IMR-90 (cell line): ENCODE data around the gene SPON1. TPM values are rescaled to one million over a fixed set of nuclear protein-coding genes. Genes with fewer than 3 reads are reported as not detected.

ENCODE experiments used
- ATAC-seq: fragments of 200-7000 bp; cut with Tn5 transposase; 2 replicates; pipeline ENCODE4 v1.9.1; 2020; ENCODE audit warnings: low read depth, mild to moderate bottlenecking, moderate library complexity
- BruUV-seq: library from RNA; stranded (reverse); fragments of 400-500 nt; replicated peaks from 2 replicates; lab custom pipeline; 2021; lab: Mats Ljungman, UMichigan
- CTCF ChIA-PET: fragments of 300-600 bp; formaldehyde crosslinking; extraction: SDS; loops from one replicate; lab custom pipeline; 2021; ENCODE audit warnings: antibody characterized with exemption; lab: Yijun Ruan, JAX
- POLR2A ChIA-PET: fragments of 300-600 bp; sonication (Branson Sonifier 250); formaldehyde crosslinking; loops from one replicate; lab custom pipeline; 2022; ENCODE audit warnings: antibody characterized with exemption; ENCODE audit not compliant: unreplicated experiment; lab: Charles Lee
- DNase-seq: peaks from one replicate; pipeline ENCODE4 v3.0.0; 2013
- H2AFZ ChIP-seq: replicated peaks from 2 replicates; pipeline ENCODE3; 2013; ENCODE audit warnings: low read length, mild to moderate bottlenecking; ENCODE audit not compliant: poor library complexity
- H2AK5ac ChIP-seq: 2 replicates; pipeline ENCODE4 v1.6.1; 2013; ENCODE audit warnings: low read depth, low read length, inconsistent platforms
- H2AK9ac ChIP-seq: replicated peaks from 2 replicates; pipeline ENCODE3; 2013; ENCODE audit warnings: mild to moderate bottlenecking, low read depth, low read length, moderate library complexity; ENCODE audit not compliant: poor library complexity
- H2BK120ac ChIP-seq: 2 replicates; pipeline ENCODE4 v1.6.1; 2013; ENCODE audit warnings: low read depth, low read length, inconsistent platforms
- H2BK15ac ChIP-seq: 3 replicates; pipeline ENCODE4 v1.6.1; 2013; ENCODE audit warnings: low read depth, low read length, inconsistent platforms
- H2BK20ac ChIP-seq: 2 replicates; pipeline ENCODE4 v1.6.1; 2013; ENCODE audit warnings: low read depth, mild to moderate bottlenecking, inconsistent platforms, low read length, moderate library complexity
- H2BK5ac ChIP-seq: 2 replicates; pipeline ENCODE4 v1.6.1; 2013; ENCODE audit warnings: mild to moderate bottlenecking, low read depth, low read length, inconsistent platforms; ENCODE audit not compliant: poor library complexity, severe bottlenecking
- H3K14ac ChIP-seq: replicated peaks from 2 replicates; pipeline ENCODE4 v1.6.1; 2013; ENCODE audit warnings: low read depth, low read length, inconsistent platforms
- H3K18ac ChIP-seq: 2 replicates; pipeline ENCODE4 v1.6.1; 2013; ENCODE audit warnings: low read depth, low read length, control low read depth
- H3K23ac ChIP-seq: 2 replicates; pipeline ENCODE4 v1.6.1; 2013; ENCODE audit warnings: low read depth, low read length, inconsistent platforms
- H3K27ac ChIP-seq: 2 replicates; pipeline ENCODE4 v1.5.1; 2013; ENCODE audit warnings: mild to moderate bottlenecking, control low read depth, low read length; ENCODE audit not compliant: insufficient read depth
- H3K27me3 ChIP-seq: 2 replicates; pipeline ENCODE4 v1.6.1; 2013; ENCODE audit warnings: low read length; ENCODE audit not compliant: control insufficient read depth, insufficient read depth
- H3K36me3 ChIP-seq: 2 replicates; pipeline ENCODE4 v1.6.1; 2013; ENCODE audit warnings: low read length, mixed read lengths; ENCODE audit not compliant: control insufficient read depth, insufficient read depth
- H3K4ac ChIP-seq: 2 replicates; pipeline ENCODE4 v1.6.1; 2013; ENCODE audit warnings: low read depth, low read length, inconsistent platforms
- H3K4me1 ChIP-seq: 2 replicates; pipeline ENCODE4 v1.6.1; 2013; ENCODE audit warnings: low read length, mixed read lengths; ENCODE audit not compliant: control insufficient read depth, insufficient read depth
- H3K4me2 ChIP-seq: 2 replicates; pipeline ENCODE4 v1.6.1; 2013; ENCODE audit warnings: low read depth, mild to moderate bottlenecking, control low read depth, low read length, moderate library complexity
- H3K4me3 ChIP-seq: 2 replicates; pipeline ENCODE4 v1.5.1; 2013; ENCODE audit warnings: low read depth, mild to moderate bottlenecking, control low read depth, low read length, moderate library complexity; ENCODE audit not compliant: insufficient read depth
- H3K56ac ChIP-seq: 2 replicates; pipeline ENCODE4 v1.6.1; 2013; ENCODE audit warnings: low read length, inconsistent platforms; ENCODE audit not compliant: insufficient read depth; ENCODE audit errors: extremely low read depth
- H3K79me1 ChIP-seq, 2 experiments: 2 replicates each; pipeline ENCODE4 v1.6.1; 2013; ENCODE audit warnings: low read length in 2 of 2, inconsistent platforms in 1 of 2, low read depth in 1 of 2
- H3K9ac ChIP-seq: 2 replicates; pipeline ENCODE4 v1.6.1; 2013; ENCODE audit warnings: low read depth, low read length, control low read depth
- H3K9me1 ChIP-seq: 2 replicates; pipeline ENCODE4 v1.6.1; 2013; ENCODE audit warnings: low read length, inconsistent platforms; ENCODE audit not compliant: insufficient read depth
- H3K9me3 ChIP-seq: 2 replicates; pipeline ENCODE4 v1.6.1; 2013; ENCODE audit warnings: low read length; ENCODE audit not compliant: control insufficient read depth, insufficient read depth
- H4K20me1 ChIP-seq: 2 replicates; pipeline ENCODE4 v1.6.1; 2013; ENCODE audit warnings: low read length, inconsistent platforms; ENCODE audit not compliant: insufficient read depth
- H4K5ac ChIP-seq: 2 replicates; pipeline ENCODE4 v1.6.1; 2013; ENCODE audit warnings: mild to moderate bottlenecking, low read depth, low read length, control low read depth
- H4K8ac ChIP-seq, 2 experiments: 2 replicates each; pipeline ENCODE4 v1.6.1; 2013; ENCODE audit warnings: low read depth in 2 of 2, low read length in 2 of 2, control low read depth in 1 of 2, inconsistent platforms in 1 of 2
- H4K91ac ChIP-seq: 2 replicates; pipeline ENCODE4 v1.6.1; 2013; ENCODE audit warnings: low read depth, low read length, inconsistent platforms; ENCODE audit not compliant: insufficient read depth
- BHLHE40 ChIP-seq: fragments of 150-350 bp; IDR thresholded peaks from 2 replicates; pipeline ENCODE4 v1.6.1; 2016; ENCODE audit warnings: mild to moderate bottlenecking, low read depth, low read length
- CEBPB ChIP-seq: IDR thresholded peaks from 2 replicates; pipeline ENCODE4 v1.6.1; 2012; ENCODE audit warnings: low read depth, low read length, improper control_type of control experiment
- CHD1 ChIP-seq: IDR thresholded peaks from 2 replicates; pipeline ENCODE4 v1.6.1; 2012; ENCODE audit warnings: low read depth, low read length, improper control_type of control experiment
- CTCF ChIP-seq: conservative IDR thresholded peaks from 2 replicates; pipeline ENCODE4 v1.5.1; 2012; ENCODE audit warnings: mild to moderate bottlenecking, low read depth, low read length, improper control_type of control experiment
- FOS ChIP-seq: fragments of 150-350 bp; IDR thresholded peaks from 2 replicates; pipeline ENCODE4 v1.6.1; 2016; ENCODE audit warnings: low read depth, low read length
- MAFK ChIP-seq: IDR thresholded peaks from 2 replicates; pipeline ENCODE4 v1.6.1; 2012; ENCODE audit warnings: low read depth, low read length, improper control_type of control experiment
- MXI1 ChIP-seq: IDR thresholded peaks from 2 replicates; pipeline ENCODE4 v1.6.1; 2012; ENCODE audit warnings: low read depth, mild to moderate bottlenecking, low read length, moderate library complexity, borderline replicate concordance
- NFE2L2 ChIP-seq: fragments of 150-350 bp; IDR thresholded peaks from 2 replicates; pipeline ENCODE4 v1.6.1; 2016; ENCODE audit warnings: low read depth, mild to moderate bottlenecking, low read length
- POLR2A ChIP-seq: IDR thresholded peaks from 2 replicates; pipeline ENCODE4 v1.6.1; 2012; ENCODE audit warnings: mild to moderate bottlenecking, low read depth, low read length
- RAD21 ChIP-seq: IDR thresholded peaks from 2 replicates; pipeline ENCODE4 v1.6.1; 2012; ENCODE audit warnings: low read length, improper control_type of control experiment
- RCOR1 ChIP-seq: IDR thresholded peaks from 2 replicates; pipeline ENCODE4 v1.6.1; 2012; ENCODE audit warnings: mild to moderate bottlenecking, low read length, improper control_type of control experiment; ENCODE audit not compliant: insufficient replicate concordance
- RFX5 ChIP-seq: IDR thresholded peaks from 2 replicates; pipeline ENCODE4 v1.8.0; 2012; ENCODE audit warnings: low read depth, mild to moderate bottlenecking, low read length, moderate library complexity
- USF2 ChIP-seq: fragments of 150-350 bp; IDR thresholded peaks from 2 replicates; pipeline ENCODE4 v1.6.1; 2017; ENCODE audit warnings: mild to moderate bottlenecking, antibody characterized with exemption, low read length, low read depth
- dilution Hi-C: fragments of 300-500 bp; cut with HindIII; formaldehyde crosslinking; loops from one replicate; pipeline ENCODE4 v1.14.3; 2018; ENCODE audit warnings: low sequenced_read_pairs; ENCODE audit not compliant: unreplicated experiment
- in situ Hi-C: fragments of 300-500 bp; cut with MboI; formaldehyde crosslinking; loops from 3 replicates; pipeline ENCODE4 v1.14.3; 2019; ENCODE audit warnings: low sequenced_read_pairs, inconsistent platforms, mixed read lengths
- intact Hi-C: fragments of 100-400 bp; cut with micrococcal nuclease; formaldehyde crosslinking; loops from 2 replicates; pipeline ENCODE4 v1.10.0; 2022
- polyA plus RNA-seq, 3 experiments: library from polyadenylated mRNA; depleted of rRNA; stranded (reverse); fragments of >200 nt; gene quantifications; 2 replicates each; pipeline ENCODE4 v1.2.3, GENCODE V29; 2012; ENCODE audit warnings: low replicate concordance in 1 of 3
- total RNA-seq: library from RNA; depleted of rRNA; stranded (reverse); fragments of >200 nt; gene quantifications from 2 replicates; pipeline ENCODE4 v1.2.3, GENCODE V29; 2012
- TF ChIP-seq, protein P1 (sequence below): fragments of 150-350 bp; IDR thresholded peaks from 2 replicates; pipeline ENCODE4 v1.6.1; 2016; ENCODE audit warnings: low read depth, mild to moderate bottlenecking, low read length, moderate library complexity, borderline replicate concordance

Gene SPON1
- total and polyA plus RNA-seq, 2 of the 4 experiments (the other 2 are of a cell fraction) = 0.62 to 0.72 TPM

GRCh38 chr11:14181121-14181520 lies 218.6 kb downstream of the SPON1 start:
- POLR2A ChIA-PET = no interaction called here
- no peak overlapping the region for H2AK5ac ChIP-seq
- no peak overlapping the region for H2AK9ac ChIP-seq
- no peak for DNase-seq
- H4K20me1 ChIP-seq = no peaks in the 10 kb centered on the region
- no peak overlapping the region for H4K8ac ChIP-seq
- H3K36me3 ChIP-seq = no peaks in the 10 kb centered on the region
- CTCF ChIA-PET = no interaction called here
- no peak overlapping the region for H3K56ac ChIP-seq
- H2BK15ac ChIP-seq = no peak overlapping the region
- no peak overlapping the region for H3K27ac ChIP-seq
- H3K9ac ChIP-seq = no peak overlapping the region
- H2BK120ac ChIP-seq = no peak overlapping the region
- no peaks in the 10 kb centered on the region for H3K9me1 ChIP-seq
- H3K4me1 ChIP-seq = no peaks in the 10 kb centered on the region; the same call in 1 of the 2 replicates
- no peak overlapping the region for H3K4me2 ChIP-seq
- no peak overlapping the region for H2AFZ ChIP-seq
- H4K91ac ChIP-seq = no peak overlapping the region
- H3K4me3 ChIP-seq = no peak overlapping the region
- in situ Hi-C loops = no loop called here
- no peak overlapping the region for H3K23ac ChIP-seq
- no peak for ATAC-seq
- no peak overlapping the region for H2BK20ac ChIP-seq
- BruUV-seq = no TSS peak
- H3K27me3 ChIP-seq = no peaks in the 10 kb centered on the region; the same call in none of the 2 replicates
- dilution Hi-C loops = no loop called here
- no peak overlapping the region for H2BK5ac ChIP-seq
- no peaks in the 10 kb centered on the region for H3K9me3 ChIP-seq
- H4K5ac ChIP-seq = no peak overlapping the region
- H3K18ac ChIP-seq = no peak overlapping the region
- no peaks in the 10 kb centered on the region for H3K79me1 ChIP-seq
- no peak overlapping the region for H3K4ac ChIP-seq
- TF ChIP-seq MAFK = no peak
- no peak for TF ChIP-seq MXI1
- TF ChIP-seq POLR2A = no peak
- no peak for TF ChIP-seq NFE2L2
- TF ChIP-seq RFX5 = no peak
- no peak for TF ChIP-seq FOS
- no peak for TF ChIP-seq RAD21
- TF ChIP-seq RCOR1 = no peak
- no peak for TF ChIP-seq CHD1
- no peak for TF ChIP-seq CTCF
- no peak for TF ChIP-seq USF2
- TF ChIP-seq, protein P1, sequence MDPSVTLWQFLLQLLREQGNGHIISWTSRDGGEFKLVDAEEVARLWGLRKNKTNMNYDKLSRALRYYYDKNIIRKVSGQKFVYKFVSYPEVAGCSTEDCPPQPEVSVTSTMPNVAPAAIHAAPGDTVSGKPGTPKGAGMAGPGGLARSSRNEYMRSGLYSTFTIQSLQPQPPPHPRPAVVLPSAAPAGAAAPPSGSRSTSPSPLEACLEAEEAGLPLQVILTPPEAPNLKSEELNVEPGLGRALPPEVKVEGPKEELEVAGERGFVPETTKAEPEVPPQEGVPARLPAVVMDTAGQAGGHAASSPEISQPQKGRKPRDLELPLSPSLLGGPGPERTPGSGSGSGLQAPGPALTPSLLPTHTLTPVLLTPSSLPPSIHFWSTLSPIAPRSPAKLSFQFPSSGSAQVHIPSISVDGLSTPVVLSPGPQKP = no peak
- TF ChIP-seq CEBPB = no peak
- no peak for TF ChIP-seq BHLHE40
- intact Hi-C loops = no loop called here
- no peak overlapping the region for H3K14ac ChIP-seq
